H9 (cell line): Measurements from ENCODE around the gene DDX11. TPM values are rescaled to one million over a fixed set of nuclear protein-coding genes. Genes with fewer than 3 reads are reported as not detected.
"Not testable (repeated sequence)": the region's sequence is repeated elsewhere in the genome, so short reads cannot be mapped to it uniquely, and the experiment has no call there.

Experiments
- DNase-seq: peaks from one replicate; pipeline ENCODE4 v3.0.0-alpha.2; 2017
- H2AFZ ChIP-seq: one replicate; pipeline ENCODE4 v1.6.1; 2013; ENCODE audit warnings: mild to moderate bottlenecking, low read length, control low read depth, moderate library complexity
- H2AK5ac ChIP-seq: 2 replicates; pipeline ENCODE4 v1.6.1; 2013; ENCODE audit warnings: low read length, control low read depth, mixed read lengths; ENCODE audit not compliant: insufficient read length
- H2BK120ac ChIP-seq: one replicate; pipeline ENCODE4 v1.6.1; 2013; ENCODE audit warnings: low read depth, mild to moderate bottlenecking, low read length, control low read depth, inconsistent platforms; ENCODE audit not compliant: poor library complexity, severe bottlenecking
- H2BK12ac ChIP-seq: 2 replicates; pipeline ENCODE4 v1.6.1; 2013; ENCODE audit warnings: low read length, control low read depth, mixed read lengths, low read depth; ENCODE audit not compliant: insufficient read length
- H2BK15ac ChIP-seq: 2 replicates; pipeline ENCODE4 v1.6.1; 2013; ENCODE audit warnings: low read depth, low read length, control low read depth
- H2BK20ac ChIP-seq: one replicate; pipeline ENCODE4 v1.6.1; 2013; ENCODE audit warnings: low read depth, mild to moderate bottlenecking, low read length, control low read depth, inconsistent platforms; ENCODE audit not compliant: poor library complexity, severe bottlenecking
- H2BK5ac ChIP-seq: 2 replicates; pipeline ENCODE4 v1.6.1; 2013; ENCODE audit warnings: low read length, control low read depth, mixed read lengths; ENCODE audit not compliant: insufficient read length
- H3K14ac ChIP-seq: 2 replicates; pipeline ENCODE4 v1.6.1; 2013; ENCODE audit warnings: low read length, control low read depth; ENCODE audit not compliant: insufficient read depth
- H3K18ac ChIP-seq: 2 replicates; pipeline ENCODE4 v1.6.1; 2013; ENCODE audit warnings: low read depth, mild to moderate bottlenecking, mixed read lengths, low read length, control low read depth; ENCODE audit not compliant: insufficient read length
- H3K23ac ChIP-seq: 2 replicates; pipeline ENCODE4 v1.6.1; 2013; ENCODE audit warnings: low read length, control low read depth, mixed read lengths, low read depth; ENCODE audit not compliant: insufficient read length
- H3K23me2 ChIP-seq: 2 replicates; pipeline ENCODE4 v1.6.1; 2013; ENCODE audit warnings: low read depth, mild to moderate bottlenecking, mixed read lengths, low read length, control low read depth; ENCODE audit not compliant: insufficient read length, poor library complexity, severe bottlenecking
- H3K27ac ChIP-seq: 2 replicates; pipeline ENCODE4 v1.5.1; 2013; ENCODE audit warnings: low read length, control low read depth, mixed read lengths, low read depth; ENCODE audit not compliant: insufficient read length
- H3K27me3 ChIP-seq: 2 replicates; pipeline ENCODE4 v1.6.1; 2013; ENCODE audit warnings: low read length, control low read depth, inconsistent platforms; ENCODE audit not compliant: insufficient read depth
- H3K4ac ChIP-seq: 2 replicates; pipeline ENCODE4 v1.6.1; 2013; ENCODE audit warnings: low read depth, mild to moderate bottlenecking, control low read depth, inconsistent platforms, low read length, moderate library complexity
- H3K4me1 ChIP-seq: 2 replicates; pipeline ENCODE4 v1.6.1; 2013; ENCODE audit warnings: low read length, control low read depth, inconsistent platforms; ENCODE audit not compliant: insufficient read depth
- H3K4me2 ChIP-seq: 2 replicates; pipeline ENCODE4 v1.6.1; 2013; ENCODE audit warnings: low read length, control low read depth, mixed read lengths; ENCODE audit not compliant: insufficient read length, insufficient read depth
- H3K56ac ChIP-seq: 2 replicates; pipeline ENCODE4 v1.6.1; 2013; ENCODE audit warnings: low read depth, mild to moderate bottlenecking, mixed read lengths, low read length, control low read depth; ENCODE audit not compliant: insufficient read length
- H3K79me1 ChIP-seq: 2 replicates; pipeline ENCODE4 v1.6.1; 2013; ENCODE audit warnings: low read depth, mild to moderate bottlenecking, moderate library complexity, low read length, control low read depth, inconsistent platforms; ENCODE audit not compliant: insufficient read depth, poor library complexity, severe bottlenecking
- H3K79me2 ChIP-seq: 2 replicates; pipeline ENCODE4 v1.6.1; 2013; ENCODE audit warnings: low read length, control low read depth, inconsistent platforms; ENCODE audit not compliant: insufficient read depth
- H3K9ac ChIP-seq: 2 replicates; pipeline ENCODE4 v1.6.1; 2013; ENCODE audit warnings: low read length, control low read depth, mixed read lengths; ENCODE audit not compliant: insufficient read length; ENCODE audit errors: extremely low read depth
- H3K9me3 ChIP-seq: one replicate; pipeline ENCODE4 v1.6.1; 2013; ENCODE audit warnings: low read depth, low read length, inconsistent platforms; ENCODE audit not compliant: control insufficient read depth
- H3T11ph ChIP-seq: one replicate; pipeline ENCODE4 v1.6.1; 2013; ENCODE audit warnings: mild to moderate bottlenecking, low read length, control low read depth, inconsistent platforms
- H4K20me1 ChIP-seq: one replicate; pipeline ENCODE4 v1.6.1; 2013; ENCODE audit not compliant: control insufficient read depth, insufficient read length, insufficient read depth
- H4K5ac ChIP-seq: 2 replicates; pipeline ENCODE4 v1.6.1; 2013; ENCODE audit warnings: low read depth, mild to moderate bottlenecking, mixed read lengths, low read length, control low read depth; ENCODE audit not compliant: insufficient read length
- H4K8ac ChIP-seq: replicated peaks from 2 replicates; pipeline ENCODE4 v1.6.1; 2013; ENCODE audit warnings: low read length, control low read depth, mixed read lengths, low read depth; ENCODE audit not compliant: insufficient read length
- H4K91ac ChIP-seq: 2 replicates; pipeline ENCODE4 v1.6.1; 2013; ENCODE audit warnings: low read depth, mild to moderate bottlenecking, moderate library complexity, mixed read lengths, low read length, control low read depth; ENCODE audit not compliant: insufficient read length
- H3K27ac Mint-ChIP-seq, 3 experiments: 2 replicates in 2 of 3; 3 replicates in 1 of 3; pipeline ENCODE4 v1.8.0; 2020 to 2021; ENCODE audit warnings: mixed read lengths in 3 of 3, mild to moderate bottlenecking in 1 of 3, moderate library complexity in 1 of 3
- H3K27me3 Mint-ChIP-seq: 2 replicates; pipeline ENCODE4 v1.8.0; 2021; ENCODE audit warnings: low read depth, mild to moderate bottlenecking, moderate library complexity, mixed read lengths
- H3K36me3 Mint-ChIP-seq, 3 experiments: 2 replicates in 2 of 3; 3 replicates in 1 of 3; pipeline ENCODE4 v1.8.0; 2020 to 2021; ENCODE audit warnings: low read depth in 3 of 3, mixed read lengths in 3 of 3; ENCODE audit not compliant: insufficient read depth in 1 of 3
- H3K4me1 Mint-ChIP-seq, 2 experiments: 2 replicates each; pipeline ENCODE4 v1.8.0; 2020; ENCODE audit warnings: mixed read lengths in 2 of 2
- H3K4me3 Mint-ChIP-seq, 2 experiments: 2 replicates in 1 of 2; 3 replicates in 1 of 2; pipeline ENCODE4 v1.8.0; 2020 to 2021; ENCODE audit warnings: mild to moderate bottlenecking in 2 of 2, mixed read lengths in 2 of 2, moderate library complexity in 1 of 2
- H3K9me3 Mint-ChIP-seq, 2 experiments: 2 replicates in 1 of 2; 3 replicates in 1 of 2; pipeline ENCODE4 v1.8.0; 2020; ENCODE audit warnings: mild to moderate bottlenecking in 2 of 2, mixed read lengths in 2 of 2, moderate library complexity in 1 of 2
- WGBS: extraction: QIAGEN DNeasy Blood & Tissue Kit; methylation state at CpG from one replicate; pipeline ENCODE4 v1.1.7; 2013; ENCODE audit warnings: missing lambda C conversion rate, low lambda C conversion rate, mixed read lengths; ENCODE audit not compliant: insufficient read length; ENCODE audit errors: extremely low coverage; 5-methylcytosine and 5-hydroxymethylcytosine counted together
- total RNA-seq: library from RNA; stranded (reverse); gene quantifications from 2 replicates; pipeline ENCODE4 v1.2.1, GENCODE V29; 2021
- TF ChIP-seq, protein P1 (sequence below): fragments of 200-600 bp; sonication (generic); conservative IDR thresholded peaks from 3 replicates; pipeline ENCODE4 v1.8.0; 2021; ENCODE audit warnings: antibody characterized with exemption, mild to moderate bottlenecking

The DDX11 gene
- total RNA-seq, 1 experiment from 2014 or later: 183 TPM

- H3K36me3 Mint-ChIP-seq: no peaks in the 10 kb centered on the region; a peak in 1 of 7 replicates
- WGBS: no CpG with 5 or more reads among the region's 26 CpGs
- H3K4ac ChIP-seq: no peak overlapping the region
- H4K20me1 ChIP-seq: no peaks in the 10 kb centered on the region
- H4K91ac ChIP-seq: no peak overlapping the region
- no peak overlapping the region for H2AK5ac ChIP-seq
- no peak overlapping the region for H2BK20ac ChIP-seq
- H3K27me3 Mint-ChIP-seq: peaks cover 48% of the 10 kb centered on the region
- H3T11ph ChIP-seq: no peak overlapping the region
- H2AFZ ChIP-seq: no peak overlapping the region
- no peak overlapping the region for H2BK5ac ChIP-seq
- no peaks in the 10 kb centered on the region for H3K9me3 ChIP-seq
- H3K4me2 ChIP-seq: peak overlapping the region; percentile 46
- H3K79me2 ChIP-seq: no peaks in the 10 kb centered on the region
- no peaks in the 10 kb centered on the region for H3K79me1 ChIP-seq
- H3K27me3 ChIP-seq: peaks cover 24% of the 10 kb centered on the region
- DNase-seq: no peak
- H3K23me2 ChIP-seq: peaks cover 21% of the 10 kb centered on the region
- H3K4me1 ChIP-seq: no peaks in the 10 kb centered on the region
- H4K5ac ChIP-seq: no peak overlapping the region
- H4K8ac ChIP-seq: no peak overlapping the region
- H2BK12ac ChIP-seq: no peak overlapping the region
- peaks cover 9 to 18% of the 10 kb centered on the region in 2 experiments for H3K4me1 Mint-ChIP-seq
- no peak overlapping the region for H3K14ac ChIP-seq
- H3K9ac ChIP-seq: no peak overlapping the region
- no peaks in the 10 kb centered on the region for H3K9me3 Mint-ChIP-seq
- H3K4me3 Mint-ChIP-seq: peak overlapping the region; percentile 47 to 79
- no peak overlapping the region for H3K56ac ChIP-seq
- H3K27ac Mint-ChIP-seq: no peak overlapping the region
- no peak overlapping the region for H3K23ac ChIP-seq
- no peak overlapping the region for H2BK120ac ChIP-seq
- TF ChIP-seq, protein P1, sequence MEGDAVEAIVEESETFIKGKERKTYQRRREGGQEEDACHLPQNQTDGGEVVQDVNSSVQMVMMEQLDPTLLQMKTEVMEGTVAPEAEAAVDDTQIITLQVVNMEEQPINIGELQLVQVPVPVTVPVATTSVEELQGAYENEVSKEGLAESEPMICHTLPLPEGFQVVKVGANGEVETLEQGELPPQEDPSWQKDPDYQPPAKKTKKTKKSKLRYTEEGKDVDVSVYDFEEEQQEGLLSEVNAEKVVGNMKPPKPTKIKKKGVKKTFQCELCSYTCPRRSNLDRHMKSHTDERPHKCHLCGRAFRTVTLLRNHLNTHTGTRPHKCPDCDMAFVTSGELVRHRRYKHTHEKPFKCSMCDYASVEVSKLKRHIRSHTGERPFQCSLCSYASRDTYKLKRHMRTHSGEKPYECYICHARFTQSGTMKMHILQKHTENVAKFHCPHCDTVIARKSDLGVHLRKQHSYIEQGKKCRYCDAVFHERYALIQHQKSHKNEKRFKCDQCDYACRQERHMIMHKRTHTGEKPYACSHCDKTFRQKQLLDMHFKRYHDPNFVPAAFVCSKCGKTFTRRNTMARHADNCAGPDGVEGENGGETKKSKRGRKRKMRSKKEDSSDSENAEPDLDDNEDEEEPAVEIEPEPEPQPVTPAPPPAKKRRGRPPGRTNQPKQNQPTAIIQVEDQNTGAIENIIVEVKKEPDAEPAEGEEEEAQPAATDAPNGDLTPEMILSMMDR: no peak
- H3K27ac ChIP-seq: no peak overlapping the region
- H3K18ac ChIP-seq: no peak overlapping the region
- no peak overlapping the region for H2BK15ac ChIP-seq
Measured at GRCh38 chr12:31120392-31121008, 46.8 kb downstream of the DDX11 start.

GRCh38 chr12:31121022-31121728 lies 47.5 kb downstream of the DDX11 start:
- H3K4ac ChIP-seq, H2AK5ac ChIP-seq, H2BK12ac ChIP-seq, H3K79me1 ChIP-seq, H2BK5ac ChIP-seq, H3K9me3 Mint-ChIP-seq, H3K36me3 Mint-ChIP-seq, H3K56ac ChIP-seq, H3K18ac ChIP-seq, H3K79me2 ChIP-seq, H3T11ph ChIP-seq, H3K9me3 ChIP-seq, H2AFZ ChIP-seq, H3K4me1 ChIP-seq, H3K27ac ChIP-seq, H3K23ac ChIP-seq, H2BK15ac ChIP-seq, H4K8ac ChIP-seq, H2BK20ac ChIP-seq, H4K91ac ChIP-seq, H4K20me1 ChIP-seq, H3K9ac ChIP-seq, H2BK120ac ChIP-seq, H3K14ac ChIP-seq, H4K5ac ChIP-seq: not testable (repeated sequence)
- Histone ChIP-seq H3K4me2 (peak overlapping the region; percentile 46), H3K23me2 (peaks cover 21% of the 10 kb centered on the region), H3K27me3 (peaks cover 24% of the 10 kb centered on the region)
- H3K27ac Mint-ChIP-seq: peak overlapping the region in 2 of 3 experiments; percentile 28 to 89; a peak in 2 of 7 replicates
- H3K4me1 Mint-ChIP-seq: peaks cover 9 to 18% of the 10 kb centered on the region in 2 experiments
- WGBS: no CpG with 5 or more reads among the region's 19 CpGs
- DNase-seq: peak; percentile 69
- peak overlapping the region; percentile 15 to 79; a peak in 4 of 5 replicates for H3K4me3 Mint-ChIP-seq
- peaks cover 45% of the 10 kb centered on the region for H3K27me3 Mint-ChIP-seq
